GM23248 (cell line): Measurements from ENCODE around the gene DLGAP3.

Experiments
- EZH2 ChIP-seq: fragments of 200-600 bp; sonication (generic); IDR thresholded peaks from 2 replicates; pipeline ENCODE4 v1.6.1; 2018; ENCODE audit warnings: antibody characterized with exemption, mild to moderate bottlenecking; ENCODE audit not compliant: insufficient read depth, poor library complexity, severe bottlenecking
- EZH2phosphoT487 ChIP-seq: fragments of 200-600 bp; sonication (generic); IDR thresholded peaks from 2 replicates; pipeline ENCODE4 v1.6.1; 2018; ENCODE audit warnings: antibody characterized with exemption, moderate library complexity, mild to moderate bottlenecking, low read depth; ENCODE audit not compliant: insufficient read depth

DNA sequence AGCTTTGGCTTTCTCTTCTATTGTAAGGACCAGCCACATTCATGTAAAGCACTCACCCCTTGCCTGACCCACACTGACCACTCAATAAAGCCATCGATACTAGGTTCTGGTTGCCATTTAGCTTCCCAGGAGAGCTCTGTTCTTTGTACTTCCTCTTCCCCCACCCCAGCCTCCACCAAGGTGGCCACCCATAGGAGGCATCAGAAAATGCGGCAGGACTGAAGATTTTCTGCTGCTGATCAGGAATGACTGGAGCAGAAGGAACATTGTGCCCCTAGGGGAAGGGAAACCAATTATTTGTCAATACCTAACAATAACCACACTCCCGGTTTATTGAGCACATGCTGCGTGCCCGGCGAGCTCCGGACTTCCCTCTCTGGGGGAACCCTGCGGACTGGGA lies 64.7 kb downstream of the DLGAP3 start:
- TF ChIP-seq EZH2phosphoT487 (no peak), EZH2 (no peak)
